Islet precursor cell (in vitro differentiated cells): ENCODE data around the gene SPIN2A.
"Not testable (repeated sequence)": the region's sequence is repeated elsewhere in the genome, so short reads cannot be mapped to it uniquely, and the experiment has no call there.

ENCODE experiments used
- DNase-seq: peaks from one replicate; pipeline ENCODE4 v3.0.0-alpha.2; 2018

Gene SPIN2A

GRCh38 chrX:57137073-57137472 lies at the start of gene SPIN2A:
SPIN2A (minus strand) TSS chrX:57137397; CDS start chrX:57136597, 800 bp downstream.
- peak; percentile 73 for DNase-seq

- DNase-seq: peak; percentile 58
These were observed 41.4 kb upstream of the SPIN2A start for GRCh38 chrX:57178605-57179004.

GRCh38 chrX:57177070-57177469 lies 39.9 kb upstream of the SPIN2A start:
- peak; percentile 77 for DNase-seq

GRCh38 chrX:57172544-57172943 lies 35.3 kb upstream of the SPIN2A start:
- DNase-seq: no peak

- DNase-seq: peak; percentile 59
These were observed 19.3 kb upstream of the SPIN2A start for GRCh38 chrX:57156397-57157049.

- no peak for DNase-seq
These were observed 18.0 kb upstream of the SPIN2A start for GRCh38 chrX:57155171-57155570.

GRCh38 chrX:57152222-57152621 lies 15.0 kb upstream of the SPIN2A start:
- DNase-seq: not testable (repeated sequence)

GRCh38 chrX:57138674-57139073 lies 1.5 kb upstream of the SPIN2A start:
- no peak for DNase-seq

GRCh38 chrX:57137501-57137900 lies 304 bp upstream of the SPIN2A start:
- no peak for DNase-seq

GRCh38 chrX:57136589-57136988 lies 608 bp downstream of the SPIN2A start:
- DNase-seq: not testable (repeated sequence)

- DNase-seq: no peak
These were observed 1.9 kb downstream of the SPIN2A start for GRCh38 chrX:57135287-57135686.

- DNase-seq: no peak
These were observed 2.5 kb downstream of the SPIN2A start for GRCh38 chrX:57134702-57135101.

GRCh38 chrX:57133706-57134105 lies 3.5 kb downstream of the SPIN2A start:
- DNase-seq: no peak

GRCh38 chrX:57133284-57133683 lies 3.9 kb downstream of the SPIN2A start:
- not testable (repeated sequence) for DNase-seq

GRCh38 chrX:57132046-57132445 lies 5.2 kb downstream of the SPIN2A start:
- DNase-seq: no peak

GRCh38 chrX:57121816-57122215 lies 15.4 kb downstream of the SPIN2A start:
- no peak for DNase-seq

- DNase-seq: peak; percentile 97
These were observed 15.9 kb downstream of the SPIN2A start, which contains the start of gene SPIN2B for GRCh38 chrX:57121162-57121755. SPIN2B (minus strand) TSS chrX:57121548.

- peak; percentile 56 for DNase-seq
These were observed 16.5 kb downstream of the SPIN2A start for GRCh38 chrX:57120619-57121161.

GRCh38 chrX:57119416-57119815 lies 17.8 kb downstream of the SPIN2A start:
- no peak for DNase-seq

- not testable (repeated sequence) for DNase-seq
These were observed 19.6 kb downstream of the SPIN2A start for GRCh38 chrX:57117566-57117965.

- no peak for DNase-seq
These were observed 32.2 kb downstream of the SPIN2A start for GRCh38 chrX:57104921-57105398.

GRCh38 chrX:57104406-57104805 lies 32.8 kb downstream of the SPIN2A start:
- DNase-seq: no peak

GRCh38 chrX:57103489-57103888 lies 33.7 kb downstream of the SPIN2A start:
- DNase-seq: no peak

GRCh38 chrX:57102918-57103317 lies 34.3 kb downstream of the SPIN2A start:
- not testable (repeated sequence) for DNase-seq
